ENCODE data around the gene MYO3B.

Gene MYO3B

DNA sequence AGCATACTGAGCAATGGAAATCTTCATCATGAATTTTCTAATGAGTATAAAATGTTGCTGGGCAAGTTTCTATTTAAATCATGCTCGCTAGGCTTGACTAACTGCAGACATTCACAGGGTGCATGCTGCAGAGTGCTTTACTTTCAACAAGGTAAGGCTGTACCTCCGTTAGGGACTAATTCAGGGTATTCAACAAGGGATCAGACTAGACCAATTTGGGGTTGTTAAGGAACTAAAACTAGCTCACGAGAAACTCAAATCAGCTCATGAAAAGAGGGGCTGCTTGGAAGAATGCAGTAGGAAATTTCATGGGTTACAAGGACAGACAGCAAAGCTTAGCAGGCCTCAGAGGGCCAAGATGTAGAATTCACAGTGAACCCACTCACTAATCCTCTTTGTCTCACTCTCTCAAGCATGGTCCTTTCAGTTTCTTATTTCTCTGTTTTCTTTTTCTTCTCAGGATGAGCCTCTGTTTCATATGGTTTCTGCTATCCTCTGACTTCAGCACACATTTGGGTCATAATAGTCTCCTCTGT, 2.2 kb downstream of the MYO3B start:
- Histone ChIP-seq H3K4me3 (ENCODE audit: low read depth, low read length) (no peak overlapping the region), H3K27me3 (ENCODE audit: insufficient read depth, low read depth, severe bottlenecking) (no peaks in the 10 kb centered on the region), H3K36me3 (no peaks in the 10 kb centered on the region), H3K27ac (peak overlapping the region; percentile 59), H3K9me3 (ENCODE audit: severe bottlenecking) (peaks cover under 1% of the 10 kb centered on the region)
- DNase-seq = peak; percentile 16
- TF ChIP-seq, protein P1, sequence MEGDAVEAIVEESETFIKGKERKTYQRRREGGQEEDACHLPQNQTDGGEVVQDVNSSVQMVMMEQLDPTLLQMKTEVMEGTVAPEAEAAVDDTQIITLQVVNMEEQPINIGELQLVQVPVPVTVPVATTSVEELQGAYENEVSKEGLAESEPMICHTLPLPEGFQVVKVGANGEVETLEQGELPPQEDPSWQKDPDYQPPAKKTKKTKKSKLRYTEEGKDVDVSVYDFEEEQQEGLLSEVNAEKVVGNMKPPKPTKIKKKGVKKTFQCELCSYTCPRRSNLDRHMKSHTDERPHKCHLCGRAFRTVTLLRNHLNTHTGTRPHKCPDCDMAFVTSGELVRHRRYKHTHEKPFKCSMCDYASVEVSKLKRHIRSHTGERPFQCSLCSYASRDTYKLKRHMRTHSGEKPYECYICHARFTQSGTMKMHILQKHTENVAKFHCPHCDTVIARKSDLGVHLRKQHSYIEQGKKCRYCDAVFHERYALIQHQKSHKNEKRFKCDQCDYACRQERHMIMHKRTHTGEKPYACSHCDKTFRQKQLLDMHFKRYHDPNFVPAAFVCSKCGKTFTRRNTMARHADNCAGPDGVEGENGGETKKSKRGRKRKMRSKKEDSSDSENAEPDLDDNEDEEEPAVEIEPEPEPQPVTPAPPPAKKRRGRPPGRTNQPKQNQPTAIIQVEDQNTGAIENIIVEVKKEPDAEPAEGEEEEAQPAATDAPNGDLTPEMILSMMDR (IDR thresholded peaks at IDR 0.05; ENCODE audit: low read depth, low read length) = no peak

DNA sequence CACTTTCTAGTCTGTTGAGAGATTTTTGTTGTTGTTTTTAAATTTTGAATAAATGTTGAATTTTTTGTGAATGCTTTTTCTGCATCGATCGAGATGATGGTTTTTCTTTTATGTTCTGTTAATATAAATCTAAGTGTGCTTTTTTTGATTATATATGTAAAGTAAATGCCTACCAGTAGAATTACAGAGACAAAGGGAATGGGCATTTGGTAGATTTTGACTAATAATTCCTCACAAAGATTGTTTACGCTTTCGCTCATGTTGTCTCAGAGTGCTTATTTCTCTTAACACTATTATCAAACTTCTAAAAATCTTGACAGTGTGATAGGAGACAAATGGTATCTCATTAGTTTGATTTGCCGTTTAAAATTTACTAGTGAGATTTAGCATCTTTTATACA, 3.7 kb downstream of the MYO3B start:
- Histone ChIP-seq H3K27me3 (ENCODE audit: insufficient read depth, low read depth, severe bottlenecking) (no peaks in the 10 kb centered on the region), H3K36me3 (no peaks in the 10 kb centered on the region), H3K9me3 (ENCODE audit: severe bottlenecking) (peaks cover 6% of the 10 kb centered on the region), H3K27ac (no peak overlapping the region), H3K4me3 (ENCODE audit: low read depth, low read length) (no peak overlapping the region)
- DNase-seq = no peak
- TF ChIP-seq, protein P1 (IDR thresholded peaks at IDR 0.05; ENCODE audit: low read depth, low read length) = no peak

DNA sequence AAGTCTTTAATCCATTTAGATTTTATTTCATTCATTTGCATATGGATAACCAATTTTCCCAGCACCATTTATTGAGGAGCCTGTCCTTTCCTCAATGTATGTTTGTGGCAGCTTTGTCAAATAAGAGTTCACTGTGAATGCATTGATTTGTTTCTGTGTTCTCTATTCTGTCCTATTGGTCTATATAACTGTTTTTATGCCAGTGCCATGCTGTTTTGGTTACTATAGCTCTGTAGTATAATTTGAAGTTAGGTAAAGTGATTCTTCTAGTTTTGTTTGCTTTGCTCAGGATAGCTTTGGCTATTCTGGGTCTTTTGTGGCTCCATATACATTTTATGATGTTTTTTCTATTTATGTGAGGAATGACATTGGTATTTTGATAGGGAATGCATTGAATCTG, 7.4 kb downstream of the MYO3B start:
- H3K4me3 ChIP-seq (ENCODE audit: low read depth, low read length) = no peak overlapping the region
- TF ChIP-seq, protein P1 (IDR thresholded peaks at IDR 0.05; ENCODE audit: low read depth, low read length) = no peak
- no peaks in the 10 kb centered on the region for H3K27me3 ChIP-seq (ENCODE audit: insufficient read depth, low read depth, severe bottlenecking)
- H3K36me3 ChIP-seq = no peaks in the 10 kb centered on the region
- DNase-seq = no peak
- H3K27ac ChIP-seq = no peak overlapping the region
- H3K9me3 ChIP-seq (ENCODE audit: severe bottlenecking) = peaks cover 6% of the 10 kb centered on the region

DNA sequence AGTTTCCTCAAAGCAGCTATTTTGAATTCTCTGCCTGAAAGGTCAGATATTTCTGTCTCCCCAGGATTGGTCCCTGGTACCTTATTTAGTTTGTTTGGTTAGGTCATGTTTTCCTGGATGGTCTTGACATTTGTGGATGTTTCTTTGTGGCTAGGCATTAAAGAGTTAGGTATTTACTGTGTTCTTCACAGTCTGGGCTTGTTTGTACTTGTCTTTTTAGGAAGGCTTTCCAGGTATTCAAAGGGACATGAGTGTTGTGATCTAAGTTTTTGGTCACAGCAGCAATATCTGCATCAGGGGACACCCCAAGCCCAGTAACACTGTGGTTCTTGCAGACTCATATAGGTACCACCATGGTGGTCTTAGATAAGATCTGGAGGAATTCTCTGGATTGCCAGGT, 11.8 kb downstream of the MYO3B start:
- Histone ChIP-seq H3K36me3 (no peaks in the 10 kb centered on the region), H3K9me3 (ENCODE audit: severe bottlenecking) (peaks cover 6% of the 10 kb centered on the region), H3K27me3 (ENCODE audit: insufficient read depth, low read depth, severe bottlenecking) (no peaks in the 10 kb centered on the region), H3K4me3 (ENCODE audit: low read depth, low read length) (no peak overlapping the region), H3K27ac (no peak overlapping the region)
- no peak for DNase-seq
- TF ChIP-seq, protein P1 (IDR thresholded peaks at IDR 0.05; ENCODE audit: low read depth, low read length) = no peak

DNA sequence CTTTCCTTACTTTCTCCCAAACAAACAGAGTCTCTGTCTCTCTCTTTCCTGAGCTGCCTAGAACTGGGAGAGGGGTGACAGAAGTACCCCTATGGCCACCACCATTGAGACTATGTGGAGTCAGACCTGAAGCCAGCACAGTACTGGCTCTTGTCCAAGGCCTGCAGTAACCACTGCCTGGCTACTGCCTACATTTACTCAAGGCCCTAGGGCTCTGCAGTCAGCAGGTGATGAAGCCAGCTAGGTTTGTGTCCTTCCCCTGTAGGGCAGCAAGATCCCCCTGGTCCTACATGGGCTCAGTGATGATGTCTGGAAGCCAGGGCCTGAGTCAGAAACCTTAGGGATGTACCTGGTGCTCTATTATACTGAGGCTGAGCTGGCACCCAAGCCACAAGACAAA, 12.2 kb downstream of the MYO3B start:
- Histone ChIP-seq H3K4me3 (ENCODE audit: low read depth, low read length) (no peak overlapping the region), H3K9me3 (ENCODE audit: severe bottlenecking) (peaks cover 5% of the 10 kb centered on the region), H3K36me3 (no peaks in the 10 kb centered on the region), H3K27me3 (ENCODE audit: insufficient read depth, low read depth, severe bottlenecking) (no peaks in the 10 kb centered on the region), H3K27ac (no peak overlapping the region)
- TF ChIP-seq, protein P1 (IDR thresholded peaks at IDR 0.05; ENCODE audit: low read depth, low read length) = no peak
- DNase-seq = no peak

DNA sequence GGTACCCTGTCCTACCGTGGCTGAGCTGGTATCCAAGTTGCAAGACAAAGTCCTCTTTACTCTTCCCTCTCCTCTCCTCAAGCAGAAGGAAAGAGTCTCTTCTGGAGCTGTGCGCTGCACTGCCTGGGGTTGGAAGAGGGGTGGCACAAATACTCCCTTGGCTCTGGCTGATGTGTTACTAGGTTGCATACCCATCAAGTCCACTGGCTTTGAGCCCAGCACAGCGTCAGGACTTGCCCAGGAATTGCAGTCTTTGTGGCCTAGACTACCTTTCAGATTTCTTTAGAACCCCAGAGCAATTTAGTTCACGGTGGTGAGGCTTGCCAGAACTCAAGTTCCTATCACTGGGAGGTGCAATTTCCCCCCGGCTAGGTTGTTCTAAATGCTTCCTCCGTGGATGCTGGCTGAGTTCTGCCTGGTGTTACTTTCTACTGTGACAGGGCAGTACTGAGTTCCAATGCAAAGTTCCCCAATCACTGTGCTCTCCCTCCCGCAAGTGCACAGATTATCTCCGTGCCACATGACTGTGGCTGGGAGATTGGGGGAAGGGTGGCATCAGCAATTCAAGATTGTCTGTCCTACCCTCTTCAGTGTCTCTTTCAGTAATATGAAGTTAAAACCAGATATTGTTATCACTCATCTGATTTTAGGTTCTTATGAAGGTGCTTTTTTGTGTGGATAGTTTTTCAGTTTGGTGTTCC, 13.4 kb downstream of the MYO3B start:
- TF ChIP-seq, protein P1 (IDR thresholded peaks at IDR 0.05; ENCODE audit: low read depth, low read length) = no peak
- Histone ChIP-seq H3K36me3 (no peaks in the 10 kb centered on the region), H3K9me3 (ENCODE audit: severe bottlenecking) (no peaks in the 10 kb centered on the region), H3K27ac (no peak overlapping the region), H3K27me3 (ENCODE audit: insufficient read depth, low read depth, severe bottlenecking) (no peaks in the 10 kb centered on the region), H3K4me3 (ENCODE audit: low read depth, low read length) (no peak overlapping the region)
- no peak for DNase-seq
